Stimulated activated CD4-positive, alpha-beta T cell treated with anti-CD3 and anti-CD28 coated beads, Interleukin-12 subunit alpha, Interleukin-12 subunit beta, amount 100 ng/mL, for 4 hours (primary cell): ENCODE measurements around the gene BACH2.
"Not testable (repeated sequence)": the region's sequence is repeated elsewhere in the genome, so short reads cannot be mapped to it uniquely, and the experiment has no call there.

Experiments used
- DNase-seq: peaks from one replicate; pipeline ENCODE4 v3.0.0-alpha.2; 2020

BACH2 gene

GRCh38 chr6:90055924-90056323, 240.7 kb downstream of the BACH2 start:
- DNase-seq: not testable (repeated sequence)

GRCh38 chr6:90054193-90054592, 242.4 kb downstream of the BACH2 start:
- not testable (repeated sequence) for DNase-seq

GRCh38 chr6:90053614-90054013, 243.0 kb downstream of the BACH2 start:
- no peak for DNase-seq

- no peak for DNase-seq
Measured at GRCh38 chr6:90049295-90049694, 247.3 kb downstream of the BACH2 start.

GRCh38 chr6:90048206-90048967, 248.3 kb downstream of the BACH2 start:
- DNase-seq: no peak

- no peak for DNase-seq
Measured at GRCh38 chr6:90045535-90045934, 251.1 kb downstream of the BACH2 start.

- DNase-seq: no peak
Measured at GRCh38 chr6:90044833-90045381, 251.7 kb downstream of the BACH2 start.

- no peak for DNase-seq
Measured at GRCh38 chr6:90044182-90044832, 252.3 kb downstream of the BACH2 start.

GRCh38 chr6:90040931-90041330, 255.7 kb downstream of the BACH2 start:
- DNase-seq: no peak

- no peak for DNase-seq
Measured at GRCh38 chr6:90039911-90040310, 256.7 kb downstream of the BACH2 start.

- no peak for DNase-seq
Measured at GRCh38 chr6:90038961-90039653, 257.5 kb downstream of the BACH2 start.

GRCh38 chr6:90036963-90037362, 259.7 kb downstream of the BACH2 start:
- DNase-seq: no peak

- DNase-seq: no peak
Measured at GRCh38 chr6:90035047-90035723, 261.5 kb downstream of the BACH2 start.

- no peak for DNase-seq
Measured at GRCh38 chr6:90033746-90034271, 262.8 kb downstream of the BACH2 start.

- not testable (repeated sequence) for DNase-seq
Measured at GRCh38 chr6:90032489-90033212, 264.0 kb downstream of the BACH2 start.

- no peak for DNase-seq
Measured at GRCh38 chr6:90028995-90029635, 267.5 kb downstream of the BACH2 start.

GRCh38 chr6:90028066-90028778, 268.4 kb downstream of the BACH2 start:
- DNase-seq: no peak

GRCh38 chr6:90026216-90026615, 270.4 kb downstream of the BACH2 start:
- no peak for DNase-seq

GRCh38 chr6:90025523-90026061, 271.1 kb downstream of the BACH2 start:
- peak; percentile 32 for DNase-seq

GRCh38 chr6:90024633-90025032, 272.0 kb downstream of the BACH2 start:
- no peak for DNase-seq

GRCh38 chr6:90021711-90022110, 274.9 kb downstream of the BACH2 start:
- DNase-seq: no peak
